ENCODE data around the gene MAP3K12. TPM values are rescaled to one million over a fixed set of nuclear protein-coding genes. Genes with fewer than 3 reads are reported as not detected.
A peak's percentile ranks its signal among the peaks of the same experiment; 100 is the strongest.

MAP3K12 gene
- total and polyA plus RNA-seq, 2 donors: 8.3 to 16.3 TPM

GRCh38 chr12:53497461-53497860 lies 1.8 kb downstream of the MAP3K12 start:
- WGBS: 97% methylated on average over 3 of the region's 3 CpGs
- DNase-seq (ENCODE audit: low read depth in 6 of 9, low spot score in 9 of 9): no peak
- Histone ChIP-seq H3K9me3 (ENCODE audit: control insufficient read depth in 2 of 2, insufficient read depth in 1 of 2, low read length in 1 of 2) (no peaks in the 10 kb centered on the region), H3K27me3 (ENCODE audit: control insufficient read depth in 2 of 2, insufficient read depth in 1 of 2, low read length in 1 of 2) (no peaks in the 10 kb centered on the region), H3K27ac (ENCODE audit: low read depth in 1 of 2, low read length in 1 of 2) (no peak overlapping the region), H3K4me3 (ENCODE audit: low read length in 2 of 2) (no peak overlapping the region), H3K4me1 (ENCODE audit: control insufficient read depth in 2 of 2, insufficient read depth in 2 of 2, low read length in 2 of 2) (peaks cover 27 to 57% of the 10 kb centered on the region in 2 donors), H3K36me3 (ENCODE audit: control insufficient read depth in 2 of 2, insufficient read depth in 2 of 2, low read length in 1 of 2) (no peaks in the 10 kb centered on the region)

DNA sequence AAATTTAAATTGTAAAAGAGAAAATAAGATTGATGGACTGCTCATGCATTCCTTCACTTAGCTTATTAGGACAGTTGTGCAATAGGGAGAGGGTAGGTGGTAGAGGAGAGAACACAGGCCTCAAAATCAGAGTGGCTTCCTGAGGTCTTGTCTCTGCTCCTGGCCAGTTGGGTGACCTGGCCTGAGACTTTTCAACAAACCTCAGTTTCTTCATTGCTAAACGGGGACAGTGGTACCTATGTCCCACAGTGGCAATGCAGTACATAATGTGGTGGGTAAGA lies 2.6 kb downstream of the MAP3K12 start:
- no peaks in the 10 kb centered on the region for H3K36me3 ChIP-seq (ENCODE audit: control insufficient read depth in 2 of 2, insufficient read depth in 2 of 2, low read length in 1 of 2)
- H3K27me3 ChIP-seq (ENCODE audit: control insufficient read depth in 2 of 2, insufficient read depth in 1 of 2, low read length in 1 of 2): no peaks in the 10 kb centered on the region
- WGBS: 100% methylated on average over 1 of the region's 1 CpG
- no peak overlapping the region for H3K27ac ChIP-seq (ENCODE audit: low read depth in 1 of 2, low read length in 1 of 2)
- no peaks in the 10 kb centered on the region for H3K9me3 ChIP-seq (ENCODE audit: control insufficient read depth in 2 of 2, insufficient read depth in 1 of 2, low read length in 1 of 2)
- DNase-seq (ENCODE audit: low read depth in 6 of 9, low spot score in 9 of 9): no peak
- no peak overlapping the region for H3K4me3 ChIP-seq (ENCODE audit: low read length in 2 of 2)
- H3K4me1 ChIP-seq (ENCODE audit: control insufficient read depth in 2 of 2, insufficient read depth in 2 of 2, low read length in 2 of 2): peaks cover 21 to 55% of the 10 kb centered on the region in 2 donors

DNA sequence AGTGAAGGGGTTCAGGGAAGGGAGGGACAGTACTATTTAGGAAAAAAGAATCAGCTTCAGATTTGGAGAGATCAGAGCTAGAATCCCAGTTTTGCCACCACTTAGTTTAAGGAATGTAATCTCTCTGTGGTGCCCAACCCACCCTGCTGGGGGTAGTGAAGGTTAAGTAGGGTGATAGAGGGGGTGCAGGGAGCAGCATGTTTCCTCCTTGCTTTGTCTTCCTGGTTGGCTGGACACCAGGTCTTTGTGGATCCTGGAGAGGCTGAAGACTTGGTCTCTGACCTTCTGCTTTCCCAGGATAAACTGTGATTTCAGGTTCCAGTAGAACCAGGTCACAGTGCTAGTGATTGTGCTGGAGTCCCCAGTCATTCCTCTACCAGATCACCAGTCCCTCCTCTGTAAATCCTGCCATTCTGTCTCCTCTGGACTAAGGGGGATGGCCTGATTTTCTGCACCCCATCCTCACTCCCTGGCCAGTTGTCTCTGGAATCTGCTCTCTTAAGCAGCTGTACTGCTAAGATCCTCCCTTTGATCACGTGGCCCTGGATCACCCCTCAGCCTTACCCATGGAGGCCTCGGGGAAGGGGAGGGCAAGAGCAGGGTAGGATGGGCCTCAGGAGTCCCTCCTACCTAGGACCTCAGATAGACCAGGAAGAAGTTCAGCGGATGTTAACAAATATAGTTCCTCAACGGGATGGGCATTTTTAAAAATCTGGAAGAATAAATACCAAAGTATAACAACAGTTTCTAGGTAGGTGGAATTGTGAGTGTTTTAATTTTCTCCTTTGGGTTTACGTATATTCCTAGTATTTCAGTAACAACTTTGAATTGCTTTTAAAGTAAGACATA lies 3.1 kb downstream of the MAP3K12 start:
- no peaks in the 10 kb centered on the region for H3K36me3 ChIP-seq (ENCODE audit: control insufficient read depth in 2 of 2, insufficient read depth in 2 of 2, low read length in 1 of 2)
- no peaks in the 10 kb centered on the region for H3K9me3 ChIP-seq (ENCODE audit: control insufficient read depth in 2 of 2, insufficient read depth in 1 of 2, low read length in 1 of 2)
- no peaks in the 10 kb centered on the region for H3K27me3 ChIP-seq (ENCODE audit: control insufficient read depth in 2 of 2, insufficient read depth in 1 of 2, low read length in 1 of 2)
- 65% methylated on average over 5 of the region's 5 CpGs for WGBS
- H3K4me1 ChIP-seq (ENCODE audit: control insufficient read depth in 2 of 2, insufficient read depth in 2 of 2, low read length in 2 of 2): peaks cover 18 to 52% of the 10 kb centered on the region in 2 donors
- no peak overlapping the region for H3K27ac ChIP-seq (ENCODE audit: low read depth in 1 of 2, low read length in 1 of 2)
- H3K4me3 ChIP-seq (ENCODE audit: low read length in 2 of 2): no peak overlapping the region
- DNase-seq (ENCODE audit: low read depth in 6 of 9, low spot score in 9 of 9): peak in 1 of 9 donors; percentile 20

DNA sequence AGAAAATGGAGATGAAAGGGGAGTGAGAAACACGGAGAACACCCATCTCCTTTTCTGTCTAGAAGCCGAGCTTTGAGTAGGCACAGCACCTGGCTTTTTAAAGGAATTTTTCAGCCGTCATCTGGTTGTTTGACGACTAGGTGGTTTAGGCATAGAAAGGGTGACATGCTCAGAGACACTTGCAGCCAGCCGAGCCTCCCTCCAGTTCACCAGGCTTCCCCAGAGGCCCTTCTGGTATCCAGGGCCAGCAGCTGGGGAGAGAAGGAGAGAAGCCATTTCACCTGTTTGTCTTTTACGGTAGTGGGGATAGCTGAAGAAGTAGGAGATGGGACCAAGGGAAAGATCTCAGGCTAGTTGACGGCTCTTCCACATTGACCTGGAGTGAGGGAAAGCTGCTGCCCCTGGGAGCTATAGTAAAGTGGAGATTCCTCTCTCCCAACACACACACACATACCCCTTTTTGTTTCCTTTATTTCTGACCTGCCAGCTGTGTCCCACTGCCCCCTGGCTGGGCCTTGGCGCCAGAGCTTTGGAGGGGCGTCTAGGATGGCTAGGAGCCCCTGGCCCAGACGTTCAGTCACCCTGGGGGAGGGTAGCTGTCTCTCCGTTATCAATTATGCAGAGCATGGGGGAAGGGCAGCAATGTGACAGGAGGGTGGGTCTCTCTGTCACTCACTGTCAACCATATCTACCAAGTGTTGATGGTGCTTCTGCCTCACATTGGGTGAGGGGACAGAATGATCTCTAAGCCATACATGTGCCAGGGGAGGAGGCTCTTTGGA lies 5.5 kb downstream of the MAP3K12 start:
- Histone ChIP-seq H3K4me1 (ENCODE audit: control insufficient read depth in 2 of 2, insufficient read depth in 2 of 2, low read length in 2 of 2) (peaks cover 15 to 39% of the 10 kb centered on the region in 2 donors), H3K4me3 (ENCODE audit: low read length in 2 of 2) (peak overlapping the region; percentile 65 to 67), H3K27ac (ENCODE audit: low read depth in 1 of 2, low read length in 1 of 2) (peak overlapping the region; percentile 67 to 82), H3K27me3 (ENCODE audit: control insufficient read depth in 2 of 2, insufficient read depth in 1 of 2, low read length in 1 of 2) (no peaks in the 10 kb centered on the region), H3K9me3 (ENCODE audit: control insufficient read depth in 2 of 2, insufficient read depth in 1 of 2, low read length in 1 of 2) (no peaks in the 10 kb centered on the region), H3K36me3 (ENCODE audit: control insufficient read depth in 2 of 2, insufficient read depth in 2 of 2, low read length in 1 of 2) (no peaks in the 10 kb centered on the region)
- 46% methylated on average over 11 of the region's 11 CpGs for WGBS
- no peak for DNase-seq (ENCODE audit: low read depth in 6 of 9, low spot score in 9 of 9)

GRCh38 chr12:53492830-53493609 lies 6.2 kb downstream of the MAP3K12 start:
- peaks cover 14 to 31% of the 10 kb centered on the region in 2 donors for H3K4me1 ChIP-seq (ENCODE audit: control insufficient read depth in 2 of 2, insufficient read depth in 2 of 2, low read length in 2 of 2)
- H3K27me3 ChIP-seq (ENCODE audit: control insufficient read depth in 2 of 2, insufficient read depth in 1 of 2, low read length in 1 of 2): no peaks in the 10 kb centered on the region
- peak; percentile 67 to 89 (median 80) for DNase-seq (ENCODE audit: low read depth in 6 of 9, low spot score in 9 of 9)
- no peaks in the 10 kb centered on the region for H3K9me3 ChIP-seq (ENCODE audit: control insufficient read depth in 2 of 2, insufficient read depth in 1 of 2, low read length in 1 of 2)
- 1% methylated on average over 52 of the region's 52 CpGs for WGBS
- H3K27ac ChIP-seq (ENCODE audit: low read depth in 1 of 2, low read length in 1 of 2): peak overlapping the region; percentile 67 to 82
- H3K4me3 ChIP-seq (ENCODE audit: low read length in 2 of 2): peak overlapping the region; percentile 65 to 67
- H3K36me3 ChIP-seq (ENCODE audit: control insufficient read depth in 2 of 2, insufficient read depth in 2 of 2, low read length in 1 of 2): peaks cover under 1 to 1% of the 10 kb centered on the region in 2 donors

DNA sequence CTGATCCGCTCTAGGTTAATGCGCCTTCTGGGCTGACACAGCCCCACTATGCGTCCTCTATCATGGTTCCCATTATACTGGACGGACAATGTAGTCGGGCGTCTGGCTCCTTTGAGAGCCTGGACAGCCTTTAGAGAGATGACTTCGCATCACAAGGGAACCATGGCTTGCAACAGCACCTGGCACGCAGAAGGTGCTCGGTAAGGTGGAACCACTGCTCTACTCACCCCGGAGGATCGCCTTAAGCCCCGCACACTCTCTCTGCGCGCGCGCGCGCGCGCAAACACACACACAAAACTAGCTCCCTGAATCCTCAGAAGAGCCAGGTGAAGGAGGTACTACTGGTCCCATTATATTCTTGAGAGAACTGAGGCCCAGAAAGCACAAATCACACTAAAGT lies 7.1 kb downstream of the MAP3K12 start:
- peak in 1 of 9 donors; percentile 40 for DNase-seq (ENCODE audit: low read depth in 6 of 9, low spot score in 9 of 9)
- peak overlapping the region; percentile 65 to 67 for H3K4me3 ChIP-seq (ENCODE audit: low read length in 2 of 2)
- H3K9me3 ChIP-seq (ENCODE audit: control insufficient read depth in 2 of 2, insufficient read depth in 1 of 2, low read length in 1 of 2): no peaks in the 10 kb centered on the region
- no peaks in the 10 kb centered on the region for H3K27me3 ChIP-seq (ENCODE audit: control insufficient read depth in 2 of 2, insufficient read depth in 1 of 2, low read length in 1 of 2)
- peak overlapping the region; percentile 46 to 82 for H3K27ac ChIP-seq (ENCODE audit: low read depth in 1 of 2, low read length in 1 of 2)
- 77% methylated on average over 20 of the region's 20 CpGs for WGBS
- peaks cover 14 to 30% of the 10 kb centered on the region in 2 donors for H3K4me1 ChIP-seq (ENCODE audit: control insufficient read depth in 2 of 2, insufficient read depth in 2 of 2, low read length in 2 of 2)
- H3K36me3 ChIP-seq (ENCODE audit: control insufficient read depth in 2 of 2, insufficient read depth in 2 of 2, low read length in 1 of 2): peaks cover 6 to 7% of the 10 kb centered on the region in 2 donors

GRCh38 chr12:53489242-53489864 lies 9.9 kb downstream of the MAP3K12 start:
- H3K4me3 ChIP-seq (ENCODE audit: low read length in 2 of 2): no peak overlapping the region
- no peak overlapping the region for H3K27ac ChIP-seq (ENCODE audit: low read depth in 1 of 2, low read length in 1 of 2)
- no peaks in the 10 kb centered on the region for H3K27me3 ChIP-seq (ENCODE audit: control insufficient read depth in 2 of 2, insufficient read depth in 1 of 2, low read length in 1 of 2)
- 96% methylated on average over 5 of the region's 5 CpGs for WGBS
- peaks cover 9 to 21% of the 10 kb centered on the region in 2 donors for H3K4me1 ChIP-seq (ENCODE audit: control insufficient read depth in 2 of 2, insufficient read depth in 2 of 2, low read length in 2 of 2)
- peaks cover 33 to 34% of the 10 kb centered on the region in 2 donors for H3K36me3 ChIP-seq (ENCODE audit: control insufficient read depth in 2 of 2, insufficient read depth in 2 of 2, low read length in 1 of 2)
- H3K9me3 ChIP-seq (ENCODE audit: control insufficient read depth in 2 of 2, insufficient read depth in 1 of 2, low read length in 1 of 2): no peaks in the 10 kb centered on the region
- no peak for DNase-seq (ENCODE audit: low read depth in 6 of 9, low spot score in 9 of 9)

DNA sequence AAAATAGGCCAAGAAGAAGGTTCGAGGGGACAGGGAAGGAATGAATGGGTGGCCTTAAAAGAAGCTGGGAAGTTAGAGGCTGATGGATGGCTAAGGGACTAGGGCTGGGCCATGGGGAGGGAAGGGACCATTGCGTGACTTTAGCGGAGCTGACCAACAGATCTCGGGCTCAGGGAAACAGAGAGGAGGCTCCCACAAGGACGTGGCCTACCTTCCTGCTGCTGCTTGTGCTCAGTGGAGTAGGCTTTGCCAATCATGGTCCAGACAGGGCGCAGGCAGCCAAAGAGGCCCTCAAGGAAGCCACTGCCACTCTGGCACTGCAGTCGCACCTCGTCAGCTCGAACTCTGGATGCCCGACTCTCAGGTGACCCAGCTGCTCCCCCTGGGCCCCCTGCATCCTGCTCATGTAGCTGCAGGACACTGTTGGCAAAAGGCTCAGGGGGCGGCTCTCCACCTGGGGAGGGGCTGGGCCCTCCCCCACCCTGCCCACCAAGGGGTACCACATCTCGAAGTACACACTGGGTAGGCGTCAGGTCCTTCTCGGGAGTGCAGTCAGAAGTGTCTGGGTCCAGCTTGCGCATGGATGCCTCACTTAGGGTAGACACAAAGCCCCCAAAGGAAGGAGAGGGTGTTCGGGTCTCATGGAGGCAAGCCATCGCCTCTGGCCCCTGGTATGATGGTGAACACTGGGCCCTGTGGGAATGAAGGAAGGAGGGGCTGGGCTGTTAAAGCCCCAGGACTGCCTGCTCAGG lies 12.3 kb downstream of the MAP3K12 start:
- H3K27ac ChIP-seq (ENCODE audit: low read depth in 1 of 2, low read length in 1 of 2): peak overlapping the region in 1 of 2 donors; percentile 26
- H3K27me3 ChIP-seq (ENCODE audit: control insufficient read depth in 2 of 2, insufficient read depth in 1 of 2, low read length in 1 of 2): no peaks in the 10 kb centered on the region
- no peak overlapping the region for H3K4me3 ChIP-seq (ENCODE audit: low read length in 2 of 2)
- peaks cover 55 to 57% of the 10 kb centered on the region in 2 donors for H3K36me3 ChIP-seq (ENCODE audit: control insufficient read depth in 2 of 2, insufficient read depth in 2 of 2, low read length in 1 of 2)
- 95% methylated on average over 17 of the region's 17 CpGs for WGBS
- H3K9me3 ChIP-seq (ENCODE audit: control insufficient read depth in 2 of 2, insufficient read depth in 1 of 2, low read length in 1 of 2): no peaks in the 10 kb centered on the region
- peaks cover 0 to under 1% of the 10 kb centered on the region in 2 donors for H3K4me1 ChIP-seq (ENCODE audit: control insufficient read depth in 2 of 2, insufficient read depth in 2 of 2, low read length in 2 of 2)
- DNase-seq (ENCODE audit: low read depth in 6 of 9, low spot score in 9 of 9): no peak

Measured in thymus (tissue), 11 donors.